ENCODE results near the gene CYTH4. TPM values are rescaled to one million over a fixed set of nuclear protein-coding genes. Genes with fewer than 3 reads are reported as not detected.

The CYTH4 gene
- total and polyA plus RNA-seq, 4 donors: 1.9 to 9.9 (median 5.9) TPM

- no peaks in the 10 kb centered on the region for H3K27me3 ChIP-seq (ENCODE audit: control insufficient read depth in 4 of 4, insufficient read depth in 4 of 4, low read length in 3 of 4)
- H3K4me3 ChIP-seq (ENCODE audit: low read depth in 1 of 3, low read length in 3 of 3): peak overlapping the region in 1 of 3 donors; percentile 37
- no peak overlapping the region for H3K9ac ChIP-seq (ENCODE audit: low read depth in 1 of 2, low read length in 2 of 2)
- DNase-seq (ENCODE audit: low spot score): no peak
- no peaks in the 10 kb centered on the region for H3K9me3 ChIP-seq (ENCODE audit: control insufficient read depth in 4 of 4, low read length in 3 of 4)
- H3K4me1 ChIP-seq (ENCODE audit: control insufficient read depth in 4 of 4, insufficient read depth in 4 of 4, low read length in 3 of 4): peaks cover 24 to 53% (median 37%) of the 10 kb centered on the region in 4 donors
- no peak for TF ChIP-seq FOXA2 (IDR thresholded peaks at IDR 0.05)
- no peak for TF ChIP-seq SP1 (IDR thresholded peaks at IDR 0.05)
- TF ChIP-seq FOXA1 (IDR thresholded peaks at IDR 0.05): no peak
- TF ChIP-seq MAX (IDR thresholded peaks at IDR 0.05): no peak
- TF ChIP-seq GABPA (IDR thresholded peaks at IDR 0.05 in 1 of 2, conservative IDR thresholded peaks at IDR 0.05 in 1 of 2): no peak
- TF ChIP-seq RAD21 (IDR thresholded peaks at IDR 0.05): no peak
- TF ChIP-seq ZBTB33 (IDR thresholded peaks at IDR 0.05): no peak
- TF ChIP-seq REST (IDR thresholded peaks at IDR 0.05): no peak
- no peak for TF ChIP-seq TAF1 (conservative IDR thresholded peaks at IDR 0.05)
- TF ChIP-seq HNF4A (conservative IDR thresholded peaks at IDR 0.05): no peak
- TF ChIP-seq JUND (IDR thresholded peaks at IDR 0.05): no peak
- TF ChIP-seq YY1 (IDR thresholded peaks at IDR 0.05): no peak
- no peak for TF ChIP-seq RXRA (IDR thresholded peaks at IDR 0.05)
- no peak for TF ChIP-seq EGR1 (IDR thresholded peaks at IDR 0.05; ENCODE audit: low read depth in 2 of 2)
- TF ChIP-seq NR2F2 (IDR thresholded peaks at IDR 0.05): no peak
- no peak for TF ChIP-seq HNF4G (IDR thresholded peaks at IDR 0.05)
- no peak for TF ChIP-seq ATF3 (IDR thresholded peaks at IDR 0.05)
- no peak for TF ChIP-seq CTCF (IDR thresholded peaks at IDR 0.05; ENCODE audit: low read depth, low read length, missing input control)
- no peak overlapping the region for H3K27ac ChIP-seq (ENCODE audit: low read depth in 1 of 2, low read length in 2 of 2)
- H3K36me3 ChIP-seq (ENCODE audit: control insufficient read depth in 4 of 4, insufficient read depth in 3 of 4, low read depth in 1 of 4, low read length in 3 of 4): no peaks in the 10 kb centered on the region
- 15% methylated on average over 21 of the region's 21 CpGs for WGBS
Observed at GRCh38 chr22:37325039-37325395, 42.7 kb downstream of the CYTH4 start.
